K562 (cell line): ENCODE measurements around the gene CLCN2. TPM values are rescaled to one million over a fixed set of nuclear protein-coding genes. Genes with fewer than 3 reads are reported as not detected.

Source experiments
- ATAC-seq: fragments of 200-7000 bp; cut with Tn5 transposase; 3 replicates; pipeline ENCODE4 v1.9.1; 2020; ENCODE audit warnings: moderate library complexity
- BruUV-seq: library from RNA; stranded (reverse); fragments of 400-500 nt; replicated peaks from 2 replicates; lab custom pipeline; 2021; lab: Mats Ljungman, UMichigan
- CTCF ChIA-PET: fragments of 300-600 bp; formaldehyde crosslinking; extraction: SDS; loops from one replicate; lab custom pipeline; 2021; ENCODE audit warnings: low intra/inter-chr PET ratio; lab: Yijun Ruan, JAX
- POLR2A ChIA-PET: fragments of 300-600, 350-650 bp; sonication (Branson Sonifier 250); formaldehyde crosslinking; extraction: SDS; loops from one replicate; lab custom pipeline; 2021; ENCODE audit warnings: antibody characterized with exemption, inconsistent platforms; lab: Yijun Ruan, JAX
- DNase-seq, 4 experiments: peaks; one replicate each; pipeline versions ENCODE4 v3.0.0 to v3.0.0-alpha.2; 2011 to 2018; ENCODE audit warnings: low spot score in 3 of 4, mixed read lengths in 3 of 4; ENCODE audit errors: extremely low read depth in 1 of 4
- FAIRE-seq: peaks from 2 replicates; lab custom pipeline; 2011; peaks lifted over from hg19 to GRCh38; lab: Jason Lieb, UNC
- H2AFZ ChIP-seq: 2 replicates; pipeline ENCODE4 v1.6.0; 2011; ENCODE audit warnings: low read depth, low read length, control low read depth, inconsistent platforms
- H3K27ac ChIP-seq: fragments of 200-600 bp; 3 replicates; pipeline ENCODE4 v1.8.0; 2011; ENCODE audit warnings: low read depth, mild to moderate bottlenecking, control low read depth, inconsistent platforms, low read length, moderate library complexity, mixed read lengths; ENCODE audit errors: extremely low read depth
- H3K27me3 ChIP-seq, 2 experiments: fragments of 300-600 bp in 1 of 2; 2 replicates in 1 of 2; 3 replicates in 1 of 2; pipeline versions ENCODE4 v1.6.0 to v1.8.0; 2011; ENCODE audit warnings: inconsistent platforms in 2 of 2, low read length in 2 of 2, mild to moderate bottlenecking in 1 of 2, mixed read lengths in 1 of 2, moderate library complexity in 1 of 2; ENCODE audit not compliant: control insufficient read depth in 2 of 2, insufficient read depth in 2 of 2
- H3K36me3 ChIP-seq: fragments of 300-600 bp; 3 replicates; pipeline ENCODE4 v1.8.0; 2011; ENCODE audit warnings: mild to moderate bottlenecking, low read length, inconsistent platforms; ENCODE audit not compliant: control insufficient read depth, insufficient read depth
- H3K4me1 ChIP-seq, 2 experiments: fragments of 200-600 bp in 1 of 2; replicated peaks in 1 of 2; 2 replicates in 1 of 2; 3 replicates in 1 of 2; pipeline versions ENCODE4 v1.5.1 to v1.8.0; 2011; ENCODE audit warnings: inconsistent platforms in 2 of 2, low read length in 2 of 2, mild to moderate bottlenecking in 1 of 2, mixed read lengths in 1 of 2, moderate library complexity in 1 of 2; ENCODE audit not compliant: control insufficient read depth in 2 of 2, insufficient read depth in 2 of 2
- H3K4me2 ChIP-seq: 2 replicates; pipeline ENCODE4 v1.6.1; 2011; ENCODE audit warnings: low read length, control low read depth, inconsistent platforms, mixed read lengths; ENCODE audit not compliant: insufficient read depth
- H3K4me3 ChIP-seq: fragments of 200-600 bp; sonication (generic), shearing (Covaris generic); 2 replicates; pipeline ENCODE4 v1.5.1; 2016; ENCODE audit warnings: control low read depth, inconsistent platforms
- H3K79me2 ChIP-seq: fragments of 200-600 bp; 3 replicates; pipeline ENCODE4 v1.8.0; 2011; ENCODE audit warnings: low read length, inconsistent platforms; ENCODE audit not compliant: control insufficient read depth, insufficient read depth
- H3K9ac ChIP-seq, 2 experiments: 2 replicates each; pipeline versions ENCODE4 v1.6.0 to v1.6.1; 2011; ENCODE audit warnings: low read depth in 2 of 2, low read length in 2 of 2, control low read depth in 1 of 2, inconsistent platforms in 1 of 2, mild to moderate bottlenecking in 1 of 2, mixed read lengths in 1 of 2; ENCODE audit not compliant: insufficient read depth in 1 of 2
- H3K9me1 ChIP-seq: one replicate; pipeline ENCODE4 v1.6.0; 2011; ENCODE audit warnings: inconsistent platforms, mild to moderate bottlenecking, low read length, moderate library complexity; ENCODE audit not compliant: control insufficient read depth, insufficient read depth
- H3K9me3 ChIP-seq: replicated peaks from 2 replicates; pipeline ENCODE4 v1.5.1; 2011; ENCODE audit warnings: low read depth, low read length, inconsistent platforms; ENCODE audit not compliant: control insufficient read depth, insufficient read depth
- H4K20me1 ChIP-seq: replicated peaks from 2 replicates; pipeline ENCODE4 v1.6.1; 2011; ENCODE audit warnings: low read length, inconsistent platforms, mixed read lengths; ENCODE audit not compliant: control insufficient read depth, insufficient read depth
- ARID3A ChIP-seq: IDR thresholded peaks from 2 replicates; pipeline ENCODE4 v1.6.1; 2012; ENCODE audit warnings: low read depth, low read length, improper control_type of control experiment, borderline replicate concordance
- CGGBP1 ChIP-seq: fragments of 250-450 bp; sonication (Bioruptor Pico); IDR thresholded peaks from 2 replicates; pipeline ENCODE4 v1.9.0; 2021; ENCODE audit warnings: mild to moderate bottlenecking
- DACH1 ChIP-seq: fragments of 450-650 bp; IDR thresholded peaks from 2 replicates; pipeline ENCODE4 v1.6.1; 2018; ENCODE audit not compliant: partially characterized antibody
- DMBX1 ChIP-seq: fragments of 250-450 bp; sonication (Bioruptor Pico); IDR thresholded peaks from 2 replicates; pipeline ENCODE4 v1.8.0; 2022; ENCODE audit warnings: inconsistent platforms, mild to moderate bottlenecking, moderate library complexity, borderline replicate concordance
- NFATC3 ChIP-seq: fragments of 450-650 bp; IDR thresholded peaks from 2 replicates; pipeline ENCODE4 v1.6.1; 2017; ENCODE audit warnings: mild to moderate bottlenecking
- NFE2 ChIP-seq: IDR thresholded peaks from 2 replicates; pipeline ENCODE4 v1.6.1; 2014; ENCODE audit warnings: antibody characterized with exemption, low read depth
- SNAPC5 ChIP-seq: fragments of 250-450 bp; sonication (Bioruptor Pico); IDR thresholded peaks from 2 replicates; pipeline ENCODE4 v1.8.0; 2021; ENCODE audit warnings: moderate library complexity, mild to moderate bottlenecking, inconsistent platforms
- SP2 ChIP-seq: IDR thresholded peaks from 2 replicates; pipeline ENCODE4 v1.6.1; 2011; ENCODE audit warnings: mild to moderate bottlenecking, low read depth, low read length, moderate library complexity; ENCODE audit not compliant: poor library complexity, severe bottlenecking; ENCODE audit errors: extremely low read depth
- STAT5A ChIP-seq: IDR thresholded peaks from 2 replicates; pipeline ENCODE4 v1.6.1; 2012; ENCODE audit warnings: low read length, inconsistent platforms, borderline replicate concordance
- ZFP30 ChIP-seq: fragments of 250-450 bp; sonication (Bioruptor Pico); IDR thresholded peaks from 2 replicates; pipeline ENCODE4 v1.8.0; 2022; ENCODE audit warnings: moderate library complexity, mild to moderate bottlenecking, inconsistent platforms, borderline replicate concordance
- ZHX1 ChIP-seq: fragments of 150-350 bp; conservative IDR thresholded peaks from 2 replicates; pipeline ENCODE4 v1.6.1; 2014; ENCODE audit warnings: low read length
- ZNF592 ChIP-seq: fragments of 450-650 bp; IDR thresholded peaks from 2 replicates; pipeline ENCODE4 v1.6.1; 2017; ENCODE audit warnings: antibody characterized with exemption, mild to moderate bottlenecking
- WGBS: fragments of 100-300 bp; shearing (Covaris generic); methylation state at CpG from one replicate; pipeline ENCODE4 v1.1.6; 2016; ENCODE audit warnings: low coverage, mixed read lengths; ENCODE audit not compliant: insufficient coverage; ENCODE audit errors: missing lambda C conversion rate; 5-methylcytosine and 5-hydroxymethylcytosine counted together
- in situ Hi-C: fragments of 300-500 bp; cut with MboI; formaldehyde crosslinking; loops from 4 replicates; pipeline ENCODE4 v1.15.0; 2018; ENCODE audit warnings: inconsistent platforms, mixed read lengths
- intact Hi-C: fragments of 100-400 bp; cut with micrococcal nuclease; formaldehyde crosslinking; loops from 2 replicates; pipeline ENCODE4 v1.14.2; 2022
- polyA plus RNA-seq, 8 experiments: library from polyadenylated mRNA; depleted of rRNA in 4 of 8; stranded (reverse) in 5 of 8; unstranded in 3 of 8; fragments of >200 nt; fragmentation: Nextera tagmentation in 2 of 8; fragmentation: Illumina TruSeq in 1 of 8; extraction: Ambion mirVana in 2 of 8; extraction: Trizol in 1 of 8; gene quantifications; 2 replicates each; pipeline versions ENCODE4 v1.2.1 to v1.2.3, GENCODE V29; 2011 to 2014; ENCODE audit warnings: inconsistent platforms in 1 of 8, missing spikeins in 1 of 8
- total RNA-seq, 7 experiments: library from RNA; depleted of rRNA in 6 of 7; stranded (reverse); fragments of >200 nt in 6 of 7; fragmentation: Illumina TruSeq in 2 of 7; extraction: Trizol in 2 of 7; gene quantifications; 2 replicates each; pipeline versions ENCODE4 v1.2.1 to v1.2.3, GENCODE V29; 2011 to 2021; ENCODE audit warnings: low replicate concordance in 1 of 7

CLCN2 gene
- total and polyA plus RNA-seq, 9 of the 15 experiments (the other 6 are each of a cell fraction or from before 2014, with no cell fraction given), result 0.10 to 14.0 (median 6.9) TPM

GRCh38 chr3:184352897-184353545 lies 8.4 kb downstream of the CLCN2 start:
- peaks cover 77% of the 10 kb centered on the region; the same call in 2 of the 3 replicates for H3K36me3 ChIP-seq
- FAIRE-seq (no peak), ATAC-seq (no peak), DNase-seq (no peak)
- WGBS, result 86% methylated on average over 11 of the region's 11 CpGs
- no peaks in the 10 kb centered on the region for H3K27me3 ChIP-seq
- no peak overlapping the region for H2AFZ ChIP-seq
- no peaks in the 10 kb centered on the region for H3K9me1 ChIP-seq
- H3K79me2 ChIP-seq, result no peaks in the 10 kb centered on the region
- peak overlapping the region in 1 of 2 experiments; percentile 62; a peak in 2 of 4 replicates for H3K9ac ChIP-seq
- H3K27ac ChIP-seq, result no peak overlapping the region
- BruUV-seq, result no TSS peak
- H3K4me3 ChIP-seq, result no peak overlapping the region
- POLR2A ChIA-PET, result interaction anchor here (0.9 to 1.5 kb wide), 3 partner anchors 7 to 11 kb away, joined by 4 to 6 read pairs (median 5); no protein-coding TSS in a partner anchor
- intact Hi-C loops (no loop called here), in situ Hi-C loops (no loop called here)
- peaks cover 34 to 69% of the 10 kb centered on the region in 2 experiments for H3K4me1 ChIP-seq
- no peaks in the 10 kb centered on the region for H4K20me1 ChIP-seq
- H3K9me3 ChIP-seq, result no peaks in the 10 kb centered on the region
- no peak for TF ChIP-seq ZFP30
- no peak for TF ChIP-seq NFE2
- no peak for TF ChIP-seq SNAPC5 (CRISPR knock-in tag)
- no peak for TF ChIP-seq SP2
- TF ChIP-seq ARID3A, result no peak
- no peak for TF ChIP-seq CGGBP1 (CRISPR knock-in tag)
- no peak for TF ChIP-seq DACH1
- no peak for TF ChIP-seq ZHX1
- no peak for TF ChIP-seq NFATC3
- TF ChIP-seq DMBX1, result no peak
- no peak for TF ChIP-seq ZNF592
- no peak for TF ChIP-seq STAT5A
- CTCF ChIA-PET, result no interaction called here
- H3K4me2 ChIP-seq, result no peak overlapping the region
